ENCODE results near the gene SH3GLB1. TPM values are rescaled to one million over a fixed set of nuclear protein-coding genes. Genes with fewer than 3 reads are reported as not detected.
A peak's percentile ranks its signal among the peaks of the same experiment; 100 is the strongest.
"Not testable (repeated sequence)": the region's sequence is repeated elsewhere in the genome, so short reads cannot be mapped to it uniquely, and the experiment has no call there.

Gene SH3GLB1
- total and polyA plus RNA-seq, 2 of the 13 experiments (the other 11 are each of a cell fraction or from before 2014, with no cell fraction given): 26.0 to 41.5 TPM

DNA sequence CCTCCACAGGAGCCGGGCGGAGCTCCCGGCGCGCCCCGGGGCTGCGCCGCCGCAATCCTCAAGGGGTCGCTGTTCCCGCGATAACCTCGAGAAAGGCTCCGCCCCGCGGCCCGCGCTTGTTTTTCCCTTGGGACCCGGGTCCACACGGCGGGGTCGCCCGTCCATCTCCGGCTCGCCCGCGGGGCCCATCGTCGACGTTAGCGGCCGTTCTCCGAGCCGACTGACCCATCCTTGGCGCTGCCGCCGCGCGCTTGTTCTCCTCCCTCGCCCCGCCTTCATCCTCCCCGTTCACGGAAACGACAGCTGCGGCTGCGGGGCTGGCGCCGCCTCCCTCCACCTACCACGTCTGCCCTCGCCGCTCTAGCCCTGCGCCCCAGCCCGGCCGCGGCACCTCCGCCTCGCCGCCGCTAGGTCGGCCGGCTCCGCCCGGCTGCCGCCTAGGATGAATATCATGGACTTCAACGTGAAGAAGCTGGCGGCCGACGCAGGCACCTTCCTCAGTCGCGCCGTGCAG is at the start of gene SH3GLB1 (continued):
- TF ChIP-seq CBX5 (CRISPR knock-in tag; IDR thresholded peaks at IDR 0.05; ENCODE audit: borderline replicate concordance): no peak
- TF ChIP-seq ETV5 (CRISPR knock-in tag; IDR thresholded peaks at IDR 0.05; ENCODE audit: borderline replicate concordance): peak; percentile 32; the same call in 1 of the 2 replicates
- no peak for TF ChIP-seq ZFP36L2 (CRISPR knock-in tag; IDR thresholded peaks at IDR 0.05)

DNA sequence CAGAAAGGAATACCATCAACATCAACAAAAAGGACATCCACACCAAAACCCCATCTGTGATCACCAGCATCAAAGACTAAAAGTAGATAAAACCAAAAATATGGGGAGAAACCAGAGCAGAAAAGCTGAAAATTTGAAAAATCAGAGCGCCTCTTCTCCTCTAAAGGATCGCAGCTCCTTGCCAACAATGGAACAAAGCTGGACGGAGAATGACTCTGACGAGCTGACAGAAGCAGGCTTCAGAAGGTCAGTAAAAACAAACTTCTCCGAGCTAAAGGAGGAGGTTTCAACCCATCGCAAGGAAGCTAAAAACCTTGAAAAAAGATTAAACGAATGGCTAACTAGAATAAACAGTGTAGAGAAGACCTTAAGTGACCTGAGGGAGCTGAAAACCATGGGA is 46.0 kb upstream of the SH3GLB1 start:
- H3K27me3 ChIP-seq (ENCODE audit: control insufficient read depth in 1 of 2, insufficient read depth in 2 of 2, low read length in 2 of 2); H3K4me1 ChIP-seq (ENCODE audit: insufficient read depth, low read length); CTCF ChIA-PET (ENCODE audit: low intra/inter-chr PET ratio, low total read pairs); H3K36me3 ChIP-seq (replicated peaks in 1 of 2; ENCODE audit: control insufficient read depth in 1 of 2, insufficient read depth in 2 of 2, low read length in 2 of 2); H3K9me3 ChIP-seq (ENCODE audit: low read length); H3K9ac ChIP-seq (ENCODE audit: insufficient read depth, low read depth, low read length); H3K27ac ChIP-seq (ENCODE audit: extremely low read length, insufficient read depth, low read length); BruUV-seq (replicated peaks); H4K20me1 ChIP-seq (ENCODE audit: insufficient read depth, low read length); H3K4me3 ChIP-seq (replicated peaks in 1 of 3; ENCODE audit: insufficient read depth in 1 of 3, low read depth in 2 of 3, low read length in 3 of 3); FAIRE-seq; H3K4me2 ChIP-seq (ENCODE audit: low read depth, low read length); in situ Hi-C loops (cut with HindIII; ENCODE audit: extremely low pct_ligation_motif_present, low pct_unique_long_range_greater_than_20kb); DNase-seq (ENCODE audit: low spot score); intact Hi-C loops (cut with micrococcal nuclease; ENCODE audit: unreplicated experiment); ATAC-seq; H2AFZ ChIP-seq (ENCODE audit: low read length); H3K79me2 ChIP-seq (ENCODE audit: insufficient read depth, low read length); POLR2A ChIA-PET: not testable (repeated sequence)
- 18% methylated on average over 7 of the region's 7 CpGs for WGBS (ENCODE audit: low lambda C conversion rate)

DNA sequence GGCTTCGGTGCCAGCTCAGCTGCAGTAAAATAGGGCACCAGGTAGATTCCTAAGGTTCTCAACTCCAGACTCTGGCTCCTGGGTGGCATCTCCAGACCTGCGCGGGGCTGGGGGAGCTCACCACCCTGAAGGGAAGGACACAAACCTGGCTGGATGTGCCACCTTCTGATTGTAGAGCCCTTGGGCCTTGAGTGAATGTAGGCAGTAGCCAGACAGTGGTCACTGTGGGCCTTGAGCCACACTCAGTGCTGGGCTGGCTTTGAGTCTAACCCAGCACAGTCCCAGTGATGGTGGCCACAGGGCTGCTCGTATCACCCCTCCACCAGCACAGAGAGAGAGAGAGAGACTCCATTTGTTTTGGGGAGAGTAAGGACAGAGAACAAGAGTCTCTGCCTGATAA is 38.0 kb upstream of the SH3GLB1 start:
- TF ChIP-seq ZNF644 (CRISPR knock-in tag; IDR thresholded peaks at IDR 0.05; ENCODE audit: low read depth): no peak
- TF ChIP-seq NFIB (CRISPR knock-in tag; IDR thresholded peaks at IDR 0.05; ENCODE audit: borderline replicate concordance): no peak
- TF ChIP-seq CREB1 (IDR thresholded peaks at IDR 0.05): no peak
- no peak for TF ChIP-seq CREB1 (CRISPR knock-in tag; IDR thresholded peaks at IDR 0.05)
- TF ChIP-seq, protein P1, sequence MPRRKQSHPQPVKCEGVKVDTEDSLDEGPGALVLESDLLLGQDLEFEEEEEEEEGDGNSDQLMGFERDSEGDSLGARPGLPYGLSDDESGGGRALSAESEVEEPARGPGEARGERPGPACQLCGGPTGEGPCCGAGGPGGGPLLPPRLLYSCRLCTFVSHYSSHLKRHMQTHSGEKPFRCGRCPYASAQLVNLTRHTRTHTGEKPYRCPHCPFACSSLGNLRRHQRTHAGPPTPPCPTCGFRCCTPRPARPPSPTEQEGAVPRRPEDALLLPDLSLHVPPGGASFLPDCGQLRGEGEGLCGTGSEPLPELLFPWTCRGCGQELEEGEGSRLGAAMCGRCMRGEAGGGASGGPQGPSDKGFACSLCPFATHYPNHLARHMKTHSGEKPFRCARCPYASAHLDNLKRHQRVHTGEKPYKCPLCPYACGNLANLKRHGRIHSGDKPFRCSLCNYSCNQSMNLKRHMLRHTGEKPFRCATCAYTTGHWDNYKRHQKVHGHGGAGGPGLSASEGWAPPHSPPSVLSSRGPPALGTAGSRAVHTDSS (CRISPR knock-in tag; conservative IDR thresholded peaks at IDR 0.05): no peak
- intact Hi-C loops (cut with micrococcal nuclease; ENCODE audit: unreplicated experiment): no loop called here
- in situ Hi-C loops (cut with HindIII; ENCODE audit: extremely low pct_ligation_motif_present, low pct_unique_long_range_greater_than_20kb): no loop called here
- 0% methylated on average over 1 of the region's 4 CpGs for WGBS (ENCODE audit: low lambda C conversion rate)
- CTCF ChIA-PET (ENCODE audit: low intra/inter-chr PET ratio, low total read pairs): no interaction called here
- Histone ChIP-seq H3K79me2 (ENCODE audit: insufficient read depth, low read length) (no peaks in the 10 kb centered on the region), H3K4me3 (replicated peaks in 1 of 3; ENCODE audit: insufficient read depth in 1 of 3, low read depth in 2 of 3, low read length in 3 of 3) (no peak overlapping the region), H3K4me1 (ENCODE audit: insufficient read depth, low read length) (no peaks in the 10 kb centered on the region), H3K9ac (ENCODE audit: insufficient read depth, low read depth, low read length) (no peak overlapping the region), H2AFZ (ENCODE audit: low read length) (no peak overlapping the region), H3K27me3 (ENCODE audit: control insufficient read depth in 1 of 2, insufficient read depth in 2 of 2, low read length in 2 of 2) (no peaks in the 10 kb centered on the region), H3K36me3 (replicated peaks in 1 of 2; ENCODE audit: control insufficient read depth in 1 of 2, insufficient read depth in 2 of 2, low read length in 2 of 2) (no peaks in the 10 kb centered on the region), H3K9me3 (ENCODE audit: low read length) (no peaks in the 10 kb centered on the region), H4K20me1 (ENCODE audit: insufficient read depth, low read length) (no peaks in the 10 kb centered on the region), H3K27ac (ENCODE audit: extremely low read length, insufficient read depth, low read length) (no peak overlapping the region), H3K4me2 (ENCODE audit: low read depth, low read length) (no peak overlapping the region)
- ATAC-seq: no peak
- no peak for DNase-seq (ENCODE audit: low spot score)
- POLR2A ChIA-PET: no interaction called here
- FAIRE-seq: no peak
- no TSS peak for BruUV-seq (replicated peaks)
